GM23248 (cell line): Measurements from ENCODE around the gene BAHCC1. TPM values are rescaled to one million over a fixed set of nuclear protein-coding genes. Genes with fewer than 3 reads are reported as not detected.

Experiments used
- DNase-seq: peaks from one replicate; pipeline ENCODE4 v3.0.0-alpha.2; 2015
- H2AFZ ChIP-seq: fragments of 200-600 bp; sonication (generic); 2 replicates; pipeline ENCODE4 v1.6.1; 2016; ENCODE audit warnings: antibody characterized with exemption
- H3F3A ChIP-seq: fragments of 200-600 bp; sonication (generic); 2 replicates; pipeline ENCODE4 v1.6.1; 2016; ENCODE audit warnings: mild to moderate bottlenecking, antibody characterized with exemption, mixed run types; ENCODE audit not compliant: insufficient read depth
- H3K27ac ChIP-seq: fragments of 200-600 bp; sonication (generic); 2 replicates; pipeline ENCODE4 v1.5.1; 2016; ENCODE audit warnings: mild to moderate bottlenecking
- H3K27me3 ChIP-seq: fragments of 200-600 bp; sonication (generic); replicated peaks from 2 replicates; pipeline ENCODE4 v1.6.1; 2016; ENCODE audit warnings: mild to moderate bottlenecking; ENCODE audit not compliant: insufficient read depth
- H3K36me3 ChIP-seq: fragments of 200-600 bp; sonication (generic); 2 replicates; pipeline ENCODE4 v1.6.1; 2016; ENCODE audit warnings: low read depth, mild to moderate bottlenecking
- H3K4me1 ChIP-seq: fragments of 200-600 bp; sonication (generic); 2 replicates; pipeline ENCODE4 v1.6.1; 2016; ENCODE audit warnings: mild to moderate bottlenecking; ENCODE audit not compliant: insufficient read depth
- H3K4me2 ChIP-seq: fragments of 200-600 bp; sonication (generic); one replicate; pipeline ENCODE4 v1.6.1; 2016; ENCODE audit warnings: mild to moderate bottlenecking; ENCODE audit not compliant: unreplicated experiment
- H3K4me3 ChIP-seq: fragments of 200-600 bp; sonication (generic); 2 replicates; pipeline ENCODE4 v1.5.1; 2016; ENCODE audit warnings: mild to moderate bottlenecking
- H3K79me2 ChIP-seq: fragments of 200-600 bp; sonication (generic); 2 replicates; pipeline ENCODE4 v1.6.1; 2016; ENCODE audit warnings: mild to moderate bottlenecking; ENCODE audit not compliant: insufficient read depth
- H3K9ac ChIP-seq: fragments of 200-600 bp; sonication (generic); 2 replicates; pipeline ENCODE4 v1.6.1; 2016; ENCODE audit warnings: mild to moderate bottlenecking
- H3K9me2 ChIP-seq: fragments of 200-600 bp; sonication (generic); 2 replicates; pipeline ENCODE4 v1.6.1; 2016; ENCODE audit warnings: mixed run types, mild to moderate bottlenecking, moderate library complexity; ENCODE audit not compliant: insufficient read depth
- H3K9me3 ChIP-seq: fragments of 200-600 bp; sonication (generic); one replicate; pipeline ENCODE4 v1.6.1; 2017; ENCODE audit warnings: low read depth
- H4K20me1 ChIP-seq: fragments of 200-600 bp; sonication (generic); 2 replicates; pipeline ENCODE4 v1.6.0; 2016; ENCODE audit not compliant: insufficient read depth
- EZH2 ChIP-seq: fragments of 200-600 bp; sonication (generic); IDR thresholded peaks from 2 replicates; pipeline ENCODE4 v1.6.1; 2018; ENCODE audit warnings: antibody characterized with exemption, mild to moderate bottlenecking; ENCODE audit not compliant: insufficient read depth, poor library complexity, severe bottlenecking
- EZH2phosphoT487 ChIP-seq: fragments of 200-600 bp; sonication (generic); IDR thresholded peaks from 2 replicates; pipeline ENCODE4 v1.6.1; 2018; ENCODE audit warnings: antibody characterized with exemption, moderate library complexity, mild to moderate bottlenecking, low read depth; ENCODE audit not compliant: insufficient read depth
- WGBS, 2 experiments: methylation state at CpG; one replicate each; pipeline ENCODE4 v1.1.6; 2015 to 2017; ENCODE audit warnings: low lambda C conversion rate in 2 of 2, low coverage in 1 of 2; ENCODE audit errors: missing lambda C conversion rate in 2 of 2; 5-methylcytosine and 5-hydroxymethylcytosine counted together
- in situ Hi-C: fragments of 300-500 bp; cut with MboI; formaldehyde crosslinking; loops from 2 replicates; pipeline ENCODE4 v1.15.0; 2020
- polyA plus RNA-seq: library from polyadenylated mRNA; unstranded; fragments of >200 nt; fragmentation: Nextera tagmentation; extraction: Ambion mirVana; gene quantifications from 2 replicates; pipeline ENCODE4 v1.2.1, GENCODE V29; 2016
- total RNA-seq: library from RNA; depleted of rRNA; stranded (reverse); fragments of >200 nt; shearing (Covaris generic); gene quantifications from 2 replicates; pipeline ENCODE4 v1.2.3, GENCODE V29; 2014

The BAHCC1 gene
- total and polyA plus RNA-seq, 2 experiments from 2014 or later = 1.3 to 3.0 TPM

DNA sequence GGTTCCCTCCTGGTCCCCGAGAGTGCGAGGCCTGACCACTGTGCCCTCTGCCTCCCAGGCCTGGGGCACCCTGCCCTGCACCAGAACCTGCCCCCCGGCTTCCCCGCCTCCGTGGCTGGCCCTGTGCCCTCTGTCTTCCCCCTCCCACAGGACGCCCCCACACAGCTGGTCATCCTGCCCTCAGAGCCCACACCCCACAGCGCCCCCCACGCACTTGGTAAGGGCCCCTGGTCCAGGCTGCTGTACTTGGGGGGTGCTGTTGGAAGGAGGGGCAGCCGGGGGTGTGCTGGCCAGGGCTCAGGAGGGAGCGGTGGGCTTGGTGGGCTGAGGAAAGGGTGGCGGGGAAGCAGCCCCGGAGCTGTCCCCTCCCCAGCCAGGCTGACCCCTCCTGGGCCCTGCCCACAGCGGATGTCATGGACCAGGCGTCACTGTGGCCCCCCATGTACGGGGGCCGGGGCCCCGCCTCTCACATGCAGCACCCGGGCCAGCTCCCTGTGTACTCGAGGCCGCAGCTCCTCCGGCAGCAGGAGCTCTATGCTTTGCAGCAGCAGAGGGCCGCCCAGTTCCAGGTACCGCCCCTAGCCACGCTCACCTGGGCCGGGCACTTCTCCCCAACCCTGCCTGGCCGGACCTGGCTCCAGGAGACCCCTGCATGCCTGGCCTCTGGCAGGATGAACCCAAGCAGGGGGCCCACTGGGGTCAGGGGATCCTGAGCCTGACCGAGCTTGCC lies 49.5 kb downstream of the BAHCC1 start:
- no peaks in the 10 kb centered on the region for H4K20me1 ChIP-seq
- WGBS, 2 experiments = 92 to 95% methylated on average over 17 to 27 of the region's 27 CpGs
- no peaks in the 10 kb centered on the region for H3F3A ChIP-seq
- DNase-seq = no peak
- H2AFZ ChIP-seq = no peak overlapping the region
- TF ChIP-seq EZH2 (no peak), EZH2phosphoT487 (no peak)
- H3K9ac ChIP-seq = no peak overlapping the region
- H3K79me2 ChIP-seq = no peaks in the 10 kb centered on the region
- H3K36me3 ChIP-seq = no peaks in the 10 kb centered on the region
- no peaks in the 10 kb centered on the region for H3K4me1 ChIP-seq
- H3K27me3 ChIP-seq = no peaks in the 10 kb centered on the region
- H3K9me2 ChIP-seq = no peaks in the 10 kb centered on the region
- H3K4me2 ChIP-seq = no peak overlapping the region
- no peak overlapping the region for H3K4me3 ChIP-seq
- in situ Hi-C loops = no loop called here
- H3K9me3 ChIP-seq = no peaks in the 10 kb centered on the region
- no peak overlapping the region for H3K27ac ChIP-seq

DNA sequence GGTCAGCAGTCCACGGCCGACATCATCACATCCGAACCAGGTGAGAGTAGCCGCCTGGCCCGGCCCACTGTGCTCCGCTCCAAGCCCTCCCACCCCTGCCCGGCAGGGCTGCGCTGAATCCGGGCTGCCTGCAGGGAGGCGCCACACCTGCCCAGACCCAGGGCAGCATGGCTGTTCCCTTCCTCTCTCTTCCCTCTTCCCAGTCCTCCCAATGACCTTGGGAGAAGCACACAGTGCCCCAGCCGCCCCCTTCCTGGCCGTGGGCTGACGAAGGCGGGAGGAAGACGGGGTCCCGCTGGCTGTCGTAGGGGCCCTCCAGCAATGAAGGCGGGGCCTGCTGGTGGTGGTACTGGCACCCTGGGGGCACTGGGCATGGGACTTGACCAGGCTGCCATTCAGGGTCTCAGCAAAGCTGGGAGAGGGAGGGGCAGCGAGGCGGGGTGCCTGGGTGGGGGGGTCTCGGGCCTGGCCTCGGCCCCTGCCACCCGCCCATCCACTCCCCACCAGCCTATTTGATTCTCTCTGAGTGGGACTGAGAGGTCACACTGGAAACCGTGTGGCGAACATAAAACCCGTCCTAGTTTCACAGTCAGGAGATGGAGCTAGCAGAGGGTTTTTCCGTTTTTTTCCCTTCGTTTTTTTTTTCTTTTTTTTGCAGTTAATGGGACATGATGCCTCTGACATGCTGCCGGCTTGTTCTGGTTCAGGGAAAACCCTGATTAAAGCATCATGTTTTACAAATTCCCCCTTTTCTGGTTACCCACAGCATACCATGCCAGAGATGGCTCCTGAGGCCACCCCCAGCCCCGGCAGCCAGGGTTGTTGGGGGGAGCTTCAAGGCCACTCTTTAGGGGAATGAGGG lies 50.6 kb downstream of the BAHCC1 start:
- Histone ChIP-seq H3K27ac (no peak overlapping the region), H3K9me3 (no peaks in the 10 kb centered on the region), H4K20me1 (no peaks in the 10 kb centered on the region), H2AFZ (no peak overlapping the region), H3K4me3 (no peak overlapping the region), H3K4me1 (no peaks in the 10 kb centered on the region), H3K36me3 (no peaks in the 10 kb centered on the region), H3K4me2 (no peak overlapping the region), H3K9me2 (no peaks in the 10 kb centered on the region), H3K79me2 (no peaks in the 10 kb centered on the region), H3K9ac (no peak overlapping the region), H3F3A (no peaks in the 10 kb centered on the region), H3K27me3 (no peaks in the 10 kb centered on the region)
- 86 to 93% methylated on average over 22 to 28 of the region's 30 CpGs for WGBS, 2 experiments
- TF ChIP-seq EZH2 = no peak
- TF ChIP-seq EZH2phosphoT487 = no peak
- in situ Hi-C loops = no loop called here
- no peak for DNase-seq

DNA sequence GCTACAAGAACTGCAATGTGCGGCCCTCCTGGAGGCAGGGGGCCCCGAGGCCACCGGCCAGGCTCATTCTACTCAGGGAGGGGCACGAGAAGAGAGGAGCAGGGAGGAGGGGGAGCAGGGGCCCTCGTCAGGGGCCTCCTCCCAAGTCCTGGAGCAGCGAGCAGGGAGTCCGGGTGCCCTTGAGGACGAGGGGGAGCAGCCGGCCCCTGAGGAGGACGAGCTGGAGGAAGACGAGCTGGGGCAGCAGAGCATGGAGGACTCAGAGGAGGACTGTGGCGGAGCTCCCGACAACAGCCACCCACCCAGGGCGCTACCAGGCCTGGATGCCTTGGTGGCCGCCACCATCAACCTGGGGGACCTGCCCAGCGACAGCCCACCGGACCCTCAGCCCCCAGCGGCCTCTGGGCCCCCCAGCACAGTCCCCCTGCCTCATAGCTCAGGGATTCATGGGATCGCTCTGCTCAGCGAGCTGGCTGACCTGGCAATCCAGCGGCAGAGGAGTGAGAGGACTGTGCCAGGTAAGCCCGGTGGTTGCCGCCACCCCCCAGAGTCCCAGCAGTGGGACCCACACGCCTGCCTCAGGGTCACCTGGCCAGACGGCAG lies 52.2 kb downstream of the BAHCC1 start:
- no peak overlapping the region for H3K4me3 ChIP-seq
- 91 to 94% methylated on average over 17 to 23 of the region's 25 CpGs for WGBS, 2 experiments
- H3K27ac ChIP-seq = no peak overlapping the region
- H3K79me2 ChIP-seq = no peaks in the 10 kb centered on the region
- TF ChIP-seq EZH2 = no peak
- no peak for TF ChIP-seq EZH2phosphoT487
- H3K9ac ChIP-seq = no peak overlapping the region
- H3K27me3 ChIP-seq = no peaks in the 10 kb centered on the region
- H3K4me1 ChIP-seq = no peaks in the 10 kb centered on the region
- DNase-seq = no peak
- H3K9me2 ChIP-seq = no peaks in the 10 kb centered on the region
- no peak overlapping the region for H2AFZ ChIP-seq
- in situ Hi-C loops = no loop called here
- no peaks in the 10 kb centered on the region for H3K9me3 ChIP-seq
- H3K36me3 ChIP-seq = no peaks in the 10 kb centered on the region
- no peaks in the 10 kb centered on the region for H3F3A ChIP-seq
- H3K4me2 ChIP-seq = no peak overlapping the region
- H4K20me1 ChIP-seq = no peaks in the 10 kb centered on the region

- 95 to 96% methylated on average over 23 to 25 of the region's 25 CpGs for WGBS, 2 experiments
- Histone ChIP-seq H3K4me3 (no peak overlapping the region), H3K79me2 (no peaks in the 10 kb centered on the region), H3K36me3 (no peaks in the 10 kb centered on the region), H3K27me3 (no peaks in the 10 kb centered on the region), H3K9me3 (no peaks in the 10 kb centered on the region), H3K27ac (no peak overlapping the region), H3K9ac (no peak overlapping the region), H3K9me2 (no peaks in the 10 kb centered on the region), H3F3A (no peaks in the 10 kb centered on the region), H2AFZ (no peak overlapping the region), H3K4me2 (no peak overlapping the region), H3K4me1 (no peaks in the 10 kb centered on the region), H4K20me1 (no peaks in the 10 kb centered on the region)
- TF ChIP-seq EZH2phosphoT487 (no peak), EZH2 (no peak)
- DNase-seq = no peak
- in situ Hi-C loops = no loop called here
Measured at GRCh38 chr17:81448442-81448841, 53.2 kb downstream of the BAHCC1 start.
